Testis (tissue), 3 donors: ENCODE data around the gene ARHGEF3. TPM values are rescaled to one million over a fixed set of nuclear protein-coding genes. Genes with fewer than 3 reads are reported as not detected.
"Not testable (repeated sequence)": the region's sequence is repeated elsewhere in the genome, so short reads cannot be mapped to it uniquely, and the experiment has no call there.

ENCODE experiments used
- DNase-seq: peaks from one replicate; pipeline ENCODE4 v3.0.0-alpha.2; 2019
- H3K27ac ChIP-seq, 2 donors: fragments of 200-600 bp; sonication (generic); one replicate each; pipeline ENCODE4 v1.5.1; 2019
- H3K27me3 ChIP-seq: fragments of 200-600 bp; sonication (generic); one replicate; pipeline ENCODE4 v1.5.1; 2019
- H3K36me3 ChIP-seq: fragments of 200-600 bp; sonication (generic); one replicate; pipeline ENCODE4 v1.5.1; 2017; ENCODE audit warnings: low read depth; ENCODE audit errors: missing control alignments
- H3K4me1 ChIP-seq: fragments of 200-600 bp; sonication (generic); one replicate; pipeline ENCODE4 v1.5.1; 2019
- H3K4me3 ChIP-seq, 2 donors: fragments of 200-600 bp; sonication (generic); one replicate each; pipeline ENCODE4 v1.5.1; 2017 to 2019
- H3K9me3 ChIP-seq: fragments of 200-600 bp; sonication (generic); one replicate; pipeline ENCODE4 v1.5.1; 2017
- CTCF ChIP-seq, 3 experiments: fragments of 450-650 bp in 2 of 3; fragments of 200-600 bp in 1 of 3; sonication (generic) in 1 of 3; IDR thresholded peaks; one replicate each; pipeline ENCODE4 v1.5.1; 2016 to 2019; ENCODE audit warnings: antibody characterized with exemption in 3 of 3, mild to moderate bottlenecking in 2 of 3, moderate library complexity in 1 of 3
- POLR2A ChIP-seq: fragments of 450-650 bp; IDR thresholded peaks from one replicate; pipeline ENCODE4 v1.6.1; 2017; ENCODE audit warnings: antibody characterized with exemption, mild to moderate bottlenecking, moderate library complexity
- WGBS, 2 donors: methylation state at CpG; one replicate each; pipeline ENCODE4 v1.1.5; 2018; 5-methylcytosine and 5-hydroxymethylcytosine counted together
- intact Hi-C: fragments of 100-400 bp; cut with DNase I; formaldehyde crosslinking; loops from one replicate; pipeline ENCODE4 v1.15.1; 2023; ENCODE audit warnings: low total_unique reads
- polyA plus RNA-seq: library from polyadenylated mRNA; stranded (reverse); fragments of 350-450 nt; fragmentation: Illumina TruSeq; extraction: RNeasy Lipid Tissue Mini Kit (QIAGEN cat#74804); gene quantifications from one replicate; pipeline ENCODE4 v1.2.3, GENCODE V29; 2014; ENCODE audit warnings: low read depth, low replicate concordance; ENCODE audit not compliant: insufficient read depth
- total RNA-seq, 2 donors: library from RNA; depleted of rRNA; stranded (reverse); fragments of >200 nt; gene quantifications; one replicate each; pipeline ENCODE4 v1.2.3, GENCODE V29; 2016

The ARHGEF3 gene
- total and polyA plus RNA-seq, 3 donors from 2014 or later, result 43.1 to 72.2 (median 55.1) TPM

DNA sequence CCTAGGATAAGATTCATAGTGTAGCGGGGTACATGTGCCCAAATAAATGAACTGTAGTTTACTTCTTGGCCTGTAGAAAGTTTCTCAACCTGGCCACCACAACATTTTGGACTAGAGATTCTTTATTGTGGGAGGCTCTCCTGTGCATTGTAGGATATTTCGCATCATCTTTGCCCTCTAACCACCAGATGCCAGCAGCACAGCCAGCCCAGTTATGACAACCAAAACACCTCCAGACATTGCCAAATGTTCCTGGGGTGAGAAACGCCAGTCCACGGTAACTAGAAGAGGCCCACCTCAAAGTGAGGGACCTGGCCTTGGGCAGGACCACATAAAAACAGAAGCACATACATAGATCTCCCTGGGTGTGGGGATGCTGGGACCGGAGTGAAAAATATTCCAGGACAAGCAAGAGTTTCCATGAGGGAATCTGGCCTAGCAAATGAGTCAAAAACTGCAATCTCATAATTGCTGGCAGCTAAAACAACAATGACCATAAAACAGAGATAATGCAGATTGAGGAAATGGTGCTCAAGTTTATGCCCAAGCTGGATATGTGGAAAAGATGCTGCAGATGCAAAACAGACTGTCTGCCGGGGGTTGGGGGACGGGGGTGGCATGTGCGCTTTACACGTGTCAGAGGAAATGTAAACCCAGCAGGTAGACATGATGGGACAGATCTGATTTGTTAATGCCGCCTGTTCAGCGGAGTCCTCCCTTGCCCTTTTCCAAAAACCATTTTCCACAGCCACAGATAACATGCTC is 39.7 kb downstream of the ARHGEF3 start:
- H3K36me3 ChIP-seq, result no peaks in the 10 kb centered on the region
- no peaks in the 10 kb centered on the region for H3K27me3 ChIP-seq
- TF ChIP-seq POLR2A (no peak), CTCF (IDR thresholded peaks at IDR 0.05) (no peak)
- peaks cover 11% of the 10 kb centered on the region for H3K4me1 ChIP-seq
- H3K4me3 ChIP-seq, result no peak overlapping the region
- WGBS, 2 donors, result 71 to 74% methylated on average over 11 of the region's 11 CpGs
- no peaks in the 10 kb centered on the region for H3K9me3 ChIP-seq
- intact Hi-C loops, result no loop called here
- no peak for DNase-seq
- peak overlapping the region in 1 of 2 donors; percentile 42 for H3K27ac ChIP-seq

DNA sequence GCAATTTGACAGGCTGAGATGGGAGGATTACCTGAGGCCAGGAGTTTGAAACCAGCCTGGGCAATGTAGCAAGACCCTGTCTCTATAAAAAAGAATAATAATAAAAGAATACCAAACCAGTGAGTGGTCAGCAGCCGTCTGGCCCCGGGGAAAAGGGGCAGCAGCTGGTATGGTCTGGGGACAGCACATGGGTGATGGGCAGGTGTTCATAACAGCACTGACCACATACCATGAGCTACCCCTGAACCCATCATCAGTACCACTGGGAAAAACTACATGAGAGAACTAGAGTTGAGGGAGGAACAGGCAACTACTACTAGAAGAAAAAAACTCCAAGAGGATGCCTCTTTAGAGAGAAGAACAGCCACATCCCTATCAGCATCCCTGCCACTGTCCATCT is 40.7 kb downstream of the ARHGEF3 start:
- DNase-seq, result no peak
- Histone ChIP-seq H3K4me1 (peaks cover 13% of the 10 kb centered on the region), H3K27ac (no peak overlapping the region), H3K36me3 (no peaks in the 10 kb centered on the region), H3K4me3 (no peak overlapping the region), H3K27me3 (no peaks in the 10 kb centered on the region), H3K9me3 (no peaks in the 10 kb centered on the region)
- no peak for TF ChIP-seq CTCF (IDR thresholded peaks at IDR 0.05)
- no peak for TF ChIP-seq POLR2A
- WGBS, 2 donors, result 74 to 95% methylated on average over 2 of the region's 2 CpGs
- intact Hi-C loops, result no loop called here

GRCh38 chr3:56759532-56759931 is 42.2 kb downstream of the ARHGEF3 start:
- Histone ChIP-seq H3K9me3 (no peaks in the 10 kb centered on the region), H3K36me3 (no peaks in the 10 kb centered on the region), H3K4me1 (peaks cover 28% of the 10 kb centered on the region), H3K4me3 (no peak overlapping the region), H3K27me3 (no peaks in the 10 kb centered on the region), H3K27ac (no peak overlapping the region)
- WGBS, 2 donors, result 94 to 98% methylated on average over 3 of the region's 3 CpGs
- TF ChIP-seq POLR2A, result no peak
- TF ChIP-seq CTCF (IDR thresholded peaks at IDR 0.05), result no peak
- no peak for DNase-seq
- intact Hi-C loops, result no loop called here

DNA sequence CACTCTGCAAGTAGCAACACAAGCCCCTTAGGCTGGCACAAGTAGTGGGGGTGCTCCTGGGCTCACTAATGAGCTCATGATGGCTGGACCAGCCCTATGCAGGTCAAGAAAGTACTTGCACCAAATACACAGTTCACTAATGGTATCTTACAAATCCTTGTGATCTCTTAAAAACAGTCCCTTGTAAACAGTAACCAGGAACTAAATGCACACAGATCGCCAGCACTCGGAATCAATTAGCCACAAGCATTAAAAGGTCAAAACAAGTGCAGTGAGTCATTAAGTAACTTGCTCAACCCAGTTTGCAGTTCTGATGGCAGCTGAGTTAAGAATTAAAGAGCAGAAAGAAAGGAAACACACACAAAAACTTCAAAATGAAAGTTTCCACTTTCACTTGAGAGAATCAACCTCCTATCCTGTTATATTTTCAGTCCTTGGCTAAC is 43.2 kb downstream of the ARHGEF3 start:
- H3K4me3 ChIP-seq, result no peak overlapping the region
- no peaks in the 10 kb centered on the region for H3K9me3 ChIP-seq
- DNase-seq, result no peak
- H3K4me1 ChIP-seq, result peaks cover 32% of the 10 kb centered on the region
- no peaks in the 10 kb centered on the region for H3K36me3 ChIP-seq
- WGBS, 2 donors, result 19 to 37% methylated on average over 2 of the region's 2 CpGs
- no peak overlapping the region for H3K27ac ChIP-seq
- no peak for TF ChIP-seq CTCF (IDR thresholded peaks at IDR 0.05)
- no peak for TF ChIP-seq POLR2A
- no peaks in the 10 kb centered on the region for H3K27me3 ChIP-seq
- intact Hi-C loops, result no loop called here

DNA sequence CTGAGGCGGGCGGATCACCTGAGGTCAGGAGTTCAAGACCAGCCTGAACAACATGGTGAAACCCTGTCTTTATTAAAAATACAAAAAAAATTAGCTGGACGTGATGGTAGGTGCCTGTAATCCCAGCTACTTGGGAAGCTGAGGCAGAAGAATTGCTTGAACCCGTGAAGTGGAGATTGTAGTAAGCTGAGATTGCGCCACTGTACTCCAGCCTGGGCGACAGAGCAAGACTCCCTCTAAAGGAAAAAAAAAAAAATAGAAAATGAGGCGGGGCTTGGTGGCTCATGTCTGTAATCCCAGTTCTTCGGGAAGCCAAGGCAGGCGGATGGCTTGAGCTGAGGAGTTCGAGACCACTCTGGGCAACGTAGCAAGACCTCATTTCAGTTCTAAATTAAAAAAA is 43.7 kb downstream of the ARHGEF3 start:
- H3K27ac ChIP-seq, H3K36me3 ChIP-seq, H3K9me3 ChIP-seq, DNase-seq, H3K27me3 ChIP-seq, intact Hi-C loops, H3K4me3 ChIP-seq: not testable (repeated sequence)
- WGBS, 2 donors, result 91 to 96% methylated on average over 11 of the region's 11 CpGs
- H3K4me1 ChIP-seq, result peaks cover 32% of the 10 kb centered on the region
